Measurements from ENCODE around the gene HSPA12B. TPM values are rescaled to one million over a fixed set of nuclear protein-coding genes. Genes with fewer than 3 reads are reported as not detected.

Gene HSPA12B
- total RNA-seq, 2 experiments from 2014 or later = not detected

GRCh38 chr20:3753501-3754275 lies 21.2 kb downstream of the HSPA12B start:
- Histone ChIP-seq H3K27ac (ENCODE audit: low read depth, low read length, poor library complexity, severe bottlenecking) (no peak overlapping the region), H3K36me3 (ENCODE audit: insufficient read depth, low read length) (peaks cover 44% of the 10 kb centered on the region), H3K9me2 (ENCODE audit: insufficient read depth, low read length) (no peaks in the 10 kb centered on the region), H3K4me3 (ENCODE audit: low read depth, low read length, poor library complexity, severe bottlenecking) (no peak overlapping the region), H2AFZ (ENCODE audit: low read length) (no peak overlapping the region), H3K9me3 (ENCODE audit: low read length) (no peaks in the 10 kb centered on the region), H4K20me1 (ENCODE audit: insufficient read depth, low read length) (no peaks in the 10 kb centered on the region), H3K4me2 (ENCODE audit: low read length) (no peak overlapping the region), H3K4me1 (ENCODE audit: insufficient read depth, low read length, poor library complexity, severe bottlenecking) (no peaks in the 10 kb centered on the region), H3K79me2 (ENCODE audit: insufficient read depth, low read depth, low read length) (no peaks in the 10 kb centered on the region)
- TF ChIP-seq, protein P1, sequence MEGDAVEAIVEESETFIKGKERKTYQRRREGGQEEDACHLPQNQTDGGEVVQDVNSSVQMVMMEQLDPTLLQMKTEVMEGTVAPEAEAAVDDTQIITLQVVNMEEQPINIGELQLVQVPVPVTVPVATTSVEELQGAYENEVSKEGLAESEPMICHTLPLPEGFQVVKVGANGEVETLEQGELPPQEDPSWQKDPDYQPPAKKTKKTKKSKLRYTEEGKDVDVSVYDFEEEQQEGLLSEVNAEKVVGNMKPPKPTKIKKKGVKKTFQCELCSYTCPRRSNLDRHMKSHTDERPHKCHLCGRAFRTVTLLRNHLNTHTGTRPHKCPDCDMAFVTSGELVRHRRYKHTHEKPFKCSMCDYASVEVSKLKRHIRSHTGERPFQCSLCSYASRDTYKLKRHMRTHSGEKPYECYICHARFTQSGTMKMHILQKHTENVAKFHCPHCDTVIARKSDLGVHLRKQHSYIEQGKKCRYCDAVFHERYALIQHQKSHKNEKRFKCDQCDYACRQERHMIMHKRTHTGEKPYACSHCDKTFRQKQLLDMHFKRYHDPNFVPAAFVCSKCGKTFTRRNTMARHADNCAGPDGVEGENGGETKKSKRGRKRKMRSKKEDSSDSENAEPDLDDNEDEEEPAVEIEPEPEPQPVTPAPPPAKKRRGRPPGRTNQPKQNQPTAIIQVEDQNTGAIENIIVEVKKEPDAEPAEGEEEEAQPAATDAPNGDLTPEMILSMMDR (conservative IDR thresholded peaks at IDR 0.05; ENCODE audit: low read length) = no peak
- TF ChIP-seq EZH2phosphoT487 (IDR thresholded peaks at IDR 0.05; ENCODE audit: borderline replicate concordance, low read depth, low read length) = no peak
- ChIA-PET CTCF (ENCODE audit: unreplicated experiment) (interaction anchor here (0.6 to 2.0 kb wide), 2 partner anchors 8 to 15 kb away, joined by 6 to 11 read pairs; partner anchors contain the start of gene ADISSP), POLR2A (no interaction called here)
- DNase-seq (ENCODE audit: low spot score) = no peak
- intact Hi-C loops (cut with micrococcal nuclease; ENCODE audit: unreplicated experiment) = loop anchor here (1.0 kb wide), 1 partner anchor 16 kb away; no protein-coding TSS in a partner anchor
- BruUV-seq (replicated peaks) = TSS peak; percentile 85

- no peaks in the 10 kb centered on the region for H3K79me2 ChIP-seq (ENCODE audit: insufficient read depth, low read depth, low read length)
- no peak overlapping the region for H3K4me3 ChIP-seq (ENCODE audit: low read depth, low read length, poor library complexity, severe bottlenecking)
- DNase-seq (ENCODE audit: low spot score) = no peak
- no peaks in the 10 kb centered on the region for H3K9me2 ChIP-seq (ENCODE audit: insufficient read depth, low read length)
- H3K36me3 ChIP-seq (ENCODE audit: insufficient read depth, low read length) = peaks cover 46% of the 10 kb centered on the region
- intact Hi-C loops (cut with micrococcal nuclease; ENCODE audit: unreplicated experiment) = no loop called here
- no peak overlapping the region for H2AFZ ChIP-seq (ENCODE audit: low read length)
- TF ChIP-seq, protein P1 (conservative IDR thresholded peaks at IDR 0.05; ENCODE audit: low read length) = no peak
- TF ChIP-seq EZH2phosphoT487 (IDR thresholded peaks at IDR 0.05; ENCODE audit: borderline replicate concordance, low read depth, low read length) = no peak
- H4K20me1 ChIP-seq (ENCODE audit: insufficient read depth, low read length) = no peaks in the 10 kb centered on the region
- no TSS peak for BruUV-seq (replicated peaks)
- H3K4me2 ChIP-seq (ENCODE audit: low read length) = no peak overlapping the region
- H3K27ac ChIP-seq (ENCODE audit: low read depth, low read length, poor library complexity, severe bottlenecking) = no peak overlapping the region
- no peaks in the 10 kb centered on the region for H3K9me3 ChIP-seq (ENCODE audit: low read length)
- CTCF ChIA-PET (ENCODE audit: unreplicated experiment) = interaction anchor here (2.0 kb wide), 1 partner anchor 14 kb away, joined by 6 read pairs; the partner anchor contains the start of gene ADISSP
- POLR2A ChIA-PET = no interaction called here
- H3K4me1 ChIP-seq (ENCODE audit: insufficient read depth, low read length, poor library complexity, severe bottlenecking) = no peaks in the 10 kb centered on the region
These were observed 21.8 kb downstream of the HSPA12B start for GRCh38 chr20:3754276-3754630.

- intact Hi-C loops (cut with micrococcal nuclease; ENCODE audit: unreplicated experiment) = no loop called here
- H3K4me3 ChIP-seq (ENCODE audit: low read depth, low read length, poor library complexity, severe bottlenecking) = no peak overlapping the region
- no peak overlapping the region for H3K27ac ChIP-seq (ENCODE audit: low read depth, low read length, poor library complexity, severe bottlenecking)
- H3K36me3 ChIP-seq (ENCODE audit: insufficient read depth, low read length) = peaks cover 46% of the 10 kb centered on the region
- TF ChIP-seq EZH2phosphoT487 (IDR thresholded peaks at IDR 0.05; ENCODE audit: borderline replicate concordance, low read depth, low read length) = no peak
- no peak for DNase-seq (ENCODE audit: low spot score)
- no peaks in the 10 kb centered on the region for H3K79me2 ChIP-seq (ENCODE audit: insufficient read depth, low read depth, low read length)
- no peak overlapping the region for H2AFZ ChIP-seq (ENCODE audit: low read length)
- H3K4me1 ChIP-seq (ENCODE audit: insufficient read depth, low read length, poor library complexity, severe bottlenecking) = no peaks in the 10 kb centered on the region
- H3K4me2 ChIP-seq (ENCODE audit: low read length) = no peak overlapping the region
- H3K9me3 ChIP-seq (ENCODE audit: low read length) = no peaks in the 10 kb centered on the region
- no TSS peak for BruUV-seq (replicated peaks)
- no peaks in the 10 kb centered on the region for H3K9me2 ChIP-seq (ENCODE audit: insufficient read depth, low read length)
- no peaks in the 10 kb centered on the region for H4K20me1 ChIP-seq (ENCODE audit: insufficient read depth, low read length)
- POLR2A ChIA-PET = interaction anchor here (1.1 kb wide), 1 partner anchor 13 kb away, joined by 5 read pairs; no protein-coding TSS in a partner anchor
- CTCF ChIA-PET (ENCODE audit: unreplicated experiment) = interaction anchor here (1.0 to 2.0 kb wide), 2 partner anchors 13 to 35 kb away, joined by 3 to 6 read pairs; partner anchors contain the start of gene ADISSP
These were observed 22.8 kb downstream of the HSPA12B start for GRCh38 chr20:3755269-3755668.

Measured in OCI-LY7 (cell line).